ENCODE results near the gene MAS1.

- no peak for TF ChIP-seq POLR2AphosphoS5 (IDR thresholded peaks at IDR 0.05; ENCODE audit: insufficient read depth, low read depth, low read length)
- TF ChIP-seq POLR2A (IDR thresholded peaks at IDR 0.05; ENCODE audit: low read depth, low read length) = no peak
- TF ChIP-seq, protein P1, sequence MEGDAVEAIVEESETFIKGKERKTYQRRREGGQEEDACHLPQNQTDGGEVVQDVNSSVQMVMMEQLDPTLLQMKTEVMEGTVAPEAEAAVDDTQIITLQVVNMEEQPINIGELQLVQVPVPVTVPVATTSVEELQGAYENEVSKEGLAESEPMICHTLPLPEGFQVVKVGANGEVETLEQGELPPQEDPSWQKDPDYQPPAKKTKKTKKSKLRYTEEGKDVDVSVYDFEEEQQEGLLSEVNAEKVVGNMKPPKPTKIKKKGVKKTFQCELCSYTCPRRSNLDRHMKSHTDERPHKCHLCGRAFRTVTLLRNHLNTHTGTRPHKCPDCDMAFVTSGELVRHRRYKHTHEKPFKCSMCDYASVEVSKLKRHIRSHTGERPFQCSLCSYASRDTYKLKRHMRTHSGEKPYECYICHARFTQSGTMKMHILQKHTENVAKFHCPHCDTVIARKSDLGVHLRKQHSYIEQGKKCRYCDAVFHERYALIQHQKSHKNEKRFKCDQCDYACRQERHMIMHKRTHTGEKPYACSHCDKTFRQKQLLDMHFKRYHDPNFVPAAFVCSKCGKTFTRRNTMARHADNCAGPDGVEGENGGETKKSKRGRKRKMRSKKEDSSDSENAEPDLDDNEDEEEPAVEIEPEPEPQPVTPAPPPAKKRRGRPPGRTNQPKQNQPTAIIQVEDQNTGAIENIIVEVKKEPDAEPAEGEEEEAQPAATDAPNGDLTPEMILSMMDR (IDR thresholded peaks at IDR 0.05; ENCODE audit: extremely low read depth in 1 of 2, insufficient read depth in 1 of 2, low read depth in 1 of 2, low read length in 2 of 2) = no peak
- TF ChIP-seq JUN (IDR thresholded peaks at IDR 0.05; ENCODE audit: borderline replicate concordance, insufficient read depth, insufficient read length, low read depth) = no peak
- no peak for TF ChIP-seq EZH2 (IDR thresholded peaks at IDR 0.05; ENCODE audit: borderline replicate concordance, low read depth, low read length, severe bottlenecking)
- TF ChIP-seq GATA2 (IDR thresholded peaks at IDR 0.05; ENCODE audit: insufficient read depth, insufficient read length, low read depth, low read length) = no peak
- no peak for TF ChIP-seq MYC (IDR thresholded peaks at IDR 0.05; ENCODE audit: low read depth, low read length)
- TF ChIP-seq MAX (IDR thresholded peaks at IDR 0.05; ENCODE audit: insufficient read depth, insufficient read length) = no peak
- TF ChIP-seq FOS (IDR thresholded peaks at IDR 0.05; ENCODE audit: borderline replicate concordance, insufficient read depth, low read length) = no peak
Observed at GRCh38 chr6:159860482-159860881, 30.3 kb upstream of the MAS1 start.
